Stimulated activated CD4-positive, alpha-beta T cell treated with anti-CD3 and anti-CD28 coated beads, Interleukin-4, amount 100 ng/mL, for 4 hours (primary cell): Measurements from ENCODE around the gene ATN1.
"Not testable (repeated sequence)": the region's sequence is repeated elsewhere in the genome, so short reads cannot be mapped to it uniquely, and the experiment has no call there.

Experiments used
- DNase-seq, 2 experiments: peaks; one replicate each; pipeline ENCODE4 v3.0.0-alpha.2; 2020

ATN1 gene

GRCh38 chr12:6905414-6906040, 22.2 kb upstream of the ATN1 start:
- no peak for DNase-seq

- not testable (repeated sequence) for DNase-seq
These were observed 19.6 kb upstream of the ATN1 start for GRCh38 chr12:6908141-6908540.

GRCh38 chr12:6909421-6910145, 18.2 kb upstream of the ATN1 start:
- DNase-seq: no peak

GRCh38 chr12:6912164-6912935, 15.4 kb upstream of the ATN1 start:
- DNase-seq: no peak

- peak; percentile 82 to 89 for DNase-seq
These were observed 13.4 kb upstream of the ATN1 start, which contains the start of gene ENO2 for GRCh38 chr12:6914246-6914946. ENO2 (plus strand) TSS chr12:6914580; CDS start chr12:6915833, 1,253 bp downstream.

GRCh38 chr12:6914947-6915788, 12.6 kb upstream of the ATN1 start:
- no peak for DNase-seq

GRCh38 chr12:6915789-6916285, 11.9 kb upstream of the ATN1 start:
- DNase-seq: no peak

- DNase-seq: no peak
These were observed 11.1 kb upstream of the ATN1 start for GRCh38 chr12:6916426-6917200.

- no peak for DNase-seq
These were observed 10.1 kb upstream of the ATN1 start for GRCh38 chr12:6917491-6918231.

- DNase-seq: no peak
These were observed 8.2 kb upstream of the ATN1 start for GRCh38 chr12:6919588-6919987.

- no peak for DNase-seq
These were observed 6.2 kb upstream of the ATN1 start for GRCh38 chr12:6921539-6921938.

- DNase-seq: no peak
These were observed 5.5 kb upstream of the ATN1 start for GRCh38 chr12:6921996-6922946.

- no peak for DNase-seq
These were observed 4.6 kb upstream of the ATN1 start for GRCh38 chr12:6923003-6923732.

- DNase-seq: no peak
These were observed 3.9 kb upstream of the ATN1 start for GRCh38 chr12:6923851-6924250.

GRCh38 chr12:6925239-6925539, 2.6 kb upstream of the ATN1 start:
- no peak for DNase-seq

GRCh38 chr12:6925540-6926279, 2.0 kb upstream of the ATN1 start:
- DNase-seq: no peak

- no peak for DNase-seq
These were observed 403 bp downstream of the ATN1 start for GRCh38 chr12:6928022-6928702.
